ENCODE data around the gene GPD2. TPM values are rescaled to one million over a fixed set of nuclear protein-coding genes. Genes with fewer than 3 reads are reported as not detected.

Gene GPD2
- total and polyA plus RNA-seq, 2 of the 4 experiments (the other 2 are of a cell fraction), result 20.4 to 100 TPM

DNA sequence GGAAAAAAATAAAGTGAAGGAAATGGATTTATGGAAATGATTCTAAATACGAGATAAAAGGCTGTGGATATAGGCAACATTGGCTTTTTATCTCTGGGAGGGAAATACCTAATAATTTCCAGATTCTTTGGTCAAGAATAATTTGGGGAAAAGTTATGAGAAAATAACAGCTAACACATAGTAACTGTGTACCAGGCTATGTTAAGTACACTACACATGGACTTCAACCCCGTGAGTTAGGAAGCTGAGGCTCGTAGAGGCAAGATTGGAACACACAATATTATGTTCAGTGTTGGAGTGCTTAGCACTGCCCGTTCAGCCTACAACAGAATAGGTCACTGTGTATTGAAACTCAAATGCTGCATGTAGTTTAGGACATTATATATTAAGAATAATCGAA is 34.3 kb upstream of the GPD2 start:
- in situ Hi-C loops (cut with MboI; ENCODE audit: low sequenced_read_pairs), result no loop called here
- H3K9ac ChIP-seq (ENCODE audit: low read depth, low read length), result no peak overlapping the region
- no peak overlapping the region for H4K8ac ChIP-seq (ENCODE audit: low read depth in 2 of 2, low read length in 2 of 2)
- no peak overlapping the region for H2BK5ac ChIP-seq (ENCODE audit: low read depth, low read length, poor library complexity, severe bottlenecking)
- ChIA-PET POLR2A (ENCODE audit: unreplicated experiment) (no interaction called here), CTCF (no interaction called here)
- H2AFZ ChIP-seq (replicated peaks; ENCODE audit: low read length, poor library complexity), result no peak overlapping the region
- TF ChIP-seq RFX5 (IDR thresholded peaks at IDR 0.05; ENCODE audit: low read depth, low read length), result no peak
- no peak for TF ChIP-seq RAD21 (IDR thresholded peaks at IDR 0.05; ENCODE audit: low read length)
- TF ChIP-seq RCOR1 (IDR thresholded peaks at IDR 0.05; ENCODE audit: insufficient replicate concordance, low read length), result no peak
- TF ChIP-seq, protein P1, sequence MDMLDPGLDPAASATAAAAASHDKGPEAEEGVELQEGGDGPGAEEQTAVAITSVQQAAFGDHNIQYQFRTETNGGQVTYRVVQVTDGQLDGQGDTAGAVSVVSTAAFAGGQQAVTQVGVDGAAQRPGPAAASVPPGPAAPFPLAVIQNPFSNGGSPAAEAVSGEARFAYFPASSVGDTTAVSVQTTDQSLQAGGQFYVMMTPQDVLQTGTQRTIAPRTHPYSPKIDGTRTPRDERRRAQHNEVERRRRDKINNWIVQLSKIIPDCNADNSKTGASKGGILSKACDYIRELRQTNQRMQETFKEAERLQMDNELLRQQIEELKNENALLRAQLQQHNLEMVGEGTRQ (IDR thresholded peaks at IDR 0.05; ENCODE audit: low read depth, low read length), result no peak
- no peak for TF ChIP-seq NFE2L2 (IDR thresholded peaks at IDR 0.05; ENCODE audit: low read depth, low read length)
- no peak for TF ChIP-seq CEBPB (IDR thresholded peaks at IDR 0.05; ENCODE audit: low read depth, low read length)
- TF ChIP-seq CHD1 (IDR thresholded peaks at IDR 0.05; ENCODE audit: low read depth, low read length), result no peak
- no peak for TF ChIP-seq MAFK (IDR thresholded peaks at IDR 0.05; ENCODE audit: low read depth, low read length)
- TF ChIP-seq SMC3 (IDR thresholded peaks at IDR 0.05; ENCODE audit: low read depth, low read length), result no peak
- TF ChIP-seq, protein P2, sequence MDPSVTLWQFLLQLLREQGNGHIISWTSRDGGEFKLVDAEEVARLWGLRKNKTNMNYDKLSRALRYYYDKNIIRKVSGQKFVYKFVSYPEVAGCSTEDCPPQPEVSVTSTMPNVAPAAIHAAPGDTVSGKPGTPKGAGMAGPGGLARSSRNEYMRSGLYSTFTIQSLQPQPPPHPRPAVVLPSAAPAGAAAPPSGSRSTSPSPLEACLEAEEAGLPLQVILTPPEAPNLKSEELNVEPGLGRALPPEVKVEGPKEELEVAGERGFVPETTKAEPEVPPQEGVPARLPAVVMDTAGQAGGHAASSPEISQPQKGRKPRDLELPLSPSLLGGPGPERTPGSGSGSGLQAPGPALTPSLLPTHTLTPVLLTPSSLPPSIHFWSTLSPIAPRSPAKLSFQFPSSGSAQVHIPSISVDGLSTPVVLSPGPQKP (IDR thresholded peaks at IDR 0.05; ENCODE audit: borderline replicate concordance, low read depth, low read length), result no peak
- no peaks in the 10 kb centered on the region for H3K79me1 ChIP-seq (ENCODE audit: low read depth in 1 of 2, low read length in 2 of 2)
- no peaks in the 10 kb centered on the region for H3K36me3 ChIP-seq (ENCODE audit: control insufficient read depth, insufficient read depth, low read length)
- H3K4me2 ChIP-seq (ENCODE audit: low read depth, low read length), result no peak overlapping the region
- no peak overlapping the region; the same call in 2 of the 3 replicates for H2BK15ac ChIP-seq (ENCODE audit: low read depth, low read length)
- no peak overlapping the region for H3K27ac ChIP-seq (ENCODE audit: insufficient read depth, low read length)
- dilution Hi-C loops (cut with HindIII; ENCODE audit: low sequenced_read_pairs, unreplicated experiment), result no loop called here
- H2BK20ac ChIP-seq (ENCODE audit: low read depth, low read length), result no peak overlapping the region
- H4K20me1 ChIP-seq (ENCODE audit: insufficient read depth, low read length), result peaks cover 3% of the 10 kb centered on the region; the same call in 1 of the 2 replicates
- H3K4me1 ChIP-seq (ENCODE audit: control insufficient read depth, insufficient read depth, low read length), result peaks cover 5% of the 10 kb centered on the region
- no peak overlapping the region for H4K5ac ChIP-seq (ENCODE audit: low read depth, low read length)
- no peak overlapping the region for H3K56ac ChIP-seq (ENCODE audit: extremely low read depth, insufficient read depth, low read length)
- WGBS, 2 experiments (ENCODE audit: extremely low coverage in 2 of 2, insufficient read length in 1 of 2), result 100% methylated on average over 1 of the region's 5 CpGs; no CpG with 5 or more reads in 1 of the 2 experiments
- H3K18ac ChIP-seq (ENCODE audit: low read depth, low read length), result no peak overlapping the region
- no peak overlapping the region for H4K91ac ChIP-seq (ENCODE audit: insufficient read depth, low read depth, low read length)
- peaks cover 4% of the 10 kb centered on the region; the same call in 1 of the 2 replicates for H3K27me3 ChIP-seq (ENCODE audit: control insufficient read depth, insufficient read depth, low read length)
- intact Hi-C loops (cut with micrococcal nuclease), result loop anchor here (1.0 to 10.0 kb wide), 7 partner anchors 29 to 790 kb away; no protein-coding TSS in a partner anchor
- no TSS peak for BruUV-seq (replicated peaks)
- no peak overlapping the region for H2AK5ac ChIP-seq (ENCODE audit: low read depth, low read length)
- peaks cover 4% of the 10 kb centered on the region; the same call in 1 of the 2 replicates for H3K9me1 ChIP-seq (ENCODE audit: insufficient read depth, low read length)
- no peak overlapping the region for H3K4ac ChIP-seq (ENCODE audit: low read depth, low read length)
- no peak overlapping the region for H2BK120ac ChIP-seq (ENCODE audit: low read depth, low read length)
- H3K4me3 ChIP-seq (ENCODE audit: insufficient read depth, low read depth, low read length), result no peak overlapping the region
- no peak overlapping the region for H3K14ac ChIP-seq (replicated peaks; ENCODE audit: low read depth, low read length)
- H3K9me3 ChIP-seq (ENCODE audit: control insufficient read depth, insufficient read depth, low read length), result no peaks in the 10 kb centered on the region
- no peak overlapping the region for H2AK9ac ChIP-seq (replicated peaks; ENCODE audit: low read depth, low read length, poor library complexity)
- ATAC-seq (ENCODE audit: low read depth) (no peak), DNase-seq (no peak)
- H3K23ac ChIP-seq (ENCODE audit: low read depth, low read length), result peak overlapping the region; percentile 51; the same call in 1 of the 2 replicates

Measured in IMR-90 (cell line).